A673 (cell line): ENCODE data around the gene GRK4. TPM values are rescaled to one million over a fixed set of nuclear protein-coding genes. Genes with fewer than 3 reads are reported as not detected.
"Not testable (repeated sequence)": the region's sequence is repeated elsewhere in the genome, so short reads cannot be mapped to it uniquely, and the experiment has no call there.

ENCODE experiments used
- BruUV-seq: library from RNA; stranded (reverse); fragments of 400-500 nt; replicated peaks from 2 replicates; lab custom pipeline; 2021; lab: Mats Ljungman, UMichigan
- CTCF ChIA-PET: fragments of 300-600 bp; sonication (Branson Sonifier 250); formaldehyde crosslinking; loops from one replicate; lab custom pipeline; 2022; ENCODE audit warnings: antibody characterized with exemption; lab: Charles Lee
- POLR2A ChIA-PET: fragments of 300-600 bp; sonication (Branson Sonifier 250); formaldehyde crosslinking; loops from one replicate; lab custom pipeline; 2022; ENCODE audit warnings: antibody characterized with exemption; ENCODE audit not compliant: low non-redundant PET; lab: Charles Lee
- DNase-seq: peaks from one replicate; pipeline ENCODE4 v3.0.0-alpha.2; 2015; ENCODE audit warnings: low spot score
- H3K27ac ChIP-seq: fragments of 200-600 bp; sonication (generic); 2 replicates; pipeline ENCODE4 v1.5.1; 2016; ENCODE audit warnings: mixed run types, low read depth, mild to moderate bottlenecking, mixed read lengths, antibody characterized with exemption, low read length; ENCODE audit not compliant: poor library complexity, severe bottlenecking
- H3K27me3 ChIP-seq: fragments of 200-600 bp; sonication (generic); replicated peaks from 2 replicates; pipeline ENCODE4 v1.6.1; 2017; ENCODE audit warnings: mixed run types, low read depth, mild to moderate bottlenecking, mixed read lengths, antibody characterized with exemption, low read length; ENCODE audit not compliant: insufficient read depth, poor library complexity
- H3K36me3 ChIP-seq: fragments of 200-600 bp; sonication (generic); 2 replicates; pipeline ENCODE4 v1.6.1; 2016; ENCODE audit warnings: mixed run types, mild to moderate bottlenecking, mixed read lengths, antibody characterized with exemption, low read length; ENCODE audit not compliant: insufficient read depth, poor library complexity, severe bottlenecking
- H3K4me1 ChIP-seq: fragments of 200-600 bp; sonication (generic); 2 replicates; pipeline ENCODE4 v1.6.1; 2017; ENCODE audit warnings: mixed run types, mild to moderate bottlenecking, mixed read lengths, antibody characterized with exemption, low read length; ENCODE audit not compliant: insufficient read depth, poor library complexity, severe bottlenecking
- H3K4me3 ChIP-seq: fragments of 200-600 bp; sonication (generic); 2 replicates; pipeline ENCODE4 v1.5.1; 2016; ENCODE audit warnings: low read depth, mixed run types, mild to moderate bottlenecking, mixed read lengths, low read length; ENCODE audit not compliant: poor library complexity, severe bottlenecking
- H3K9me3 ChIP-seq: fragments of 200-600 bp; sonication (generic); 2 replicates; pipeline ENCODE4 v1.6.1; 2016; ENCODE audit warnings: mixed run types, low read depth, mild to moderate bottlenecking, mixed read lengths, antibody characterized with exemption, low read length; ENCODE audit not compliant: poor library complexity, severe bottlenecking
- CTCF ChIP-seq: fragments of 300-800, 200-600 bp; sonication (generic); conservative IDR thresholded peaks from 2 replicates; pipeline ENCODE4 v1.5.1; 2017; ENCODE audit warnings: low read depth, mild to moderate bottlenecking, antibody characterized with exemption, low read length, moderate library complexity, mixed read lengths
- EZH2 ChIP-seq: fragments of 200-600 bp; sonication (generic); IDR thresholded peaks from 2 replicates; pipeline ENCODE4 v1.6.1; 2017; ENCODE audit warnings: borderline replicate concordance, low read depth, mild to moderate bottlenecking, mixed read lengths, antibody characterized with exemption, low read length; ENCODE audit not compliant: poor library complexity, severe bottlenecking
- intact Hi-C: fragments of 100-400 bp; cut with micrococcal nuclease; formaldehyde crosslinking; loops from one replicate; pipeline ENCODE4 v1.10.0; 2022; ENCODE audit not compliant: unreplicated experiment
- total RNA-seq: library from RNA; stranded (reverse); gene quantifications from 2 replicates; pipeline ENCODE4 v1.2.3, GENCODE V29; 2021

Gene GRK4
- total RNA-seq, 1 experiment from 2014 or later, result 5.9 TPM

DNA sequence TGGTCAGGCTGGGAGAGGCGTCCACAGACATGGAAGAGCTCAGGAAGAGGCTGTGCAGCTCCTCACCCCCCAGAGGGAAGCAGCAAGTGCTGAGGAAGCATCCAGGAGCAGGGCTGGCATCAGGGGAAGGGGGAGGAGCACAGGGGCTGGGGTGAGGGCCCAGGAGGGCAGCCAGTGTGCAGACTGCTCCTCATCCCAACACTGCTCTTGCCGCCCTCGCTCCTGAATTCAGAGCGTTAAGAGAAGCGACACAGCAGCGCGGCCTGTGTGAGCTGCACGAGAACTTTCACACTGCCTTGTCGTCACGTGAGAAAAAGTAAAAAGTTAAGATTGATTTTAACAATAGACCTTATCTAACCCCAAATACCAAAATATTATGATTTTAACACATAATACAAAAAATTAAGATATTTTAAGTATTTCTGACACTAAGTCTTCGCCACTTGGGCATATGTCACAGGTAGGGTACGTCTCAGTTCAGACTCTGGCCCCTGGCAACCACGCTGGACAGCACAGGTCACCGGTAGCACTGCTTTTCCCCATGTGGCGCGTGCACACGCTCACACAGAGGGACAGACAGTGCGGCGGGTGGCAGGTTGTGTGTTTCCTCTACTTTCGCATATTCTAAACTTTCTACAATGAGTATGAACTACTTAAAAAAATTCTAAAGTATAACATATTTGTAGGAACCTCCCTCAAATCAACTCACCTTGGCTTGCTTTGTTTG lies 19.8 kb upstream of the GRK4 start:
- TF ChIP-seq CTCF (no peak), EZH2 (no peak)
- intact Hi-C loops, result no loop called here
- CTCF ChIA-PET, result interaction anchor here (0.5 kb wide), 1 partner anchor 20 kb away, joined by 3 read pairs; no protein-coding TSS in a partner anchor

DNA sequence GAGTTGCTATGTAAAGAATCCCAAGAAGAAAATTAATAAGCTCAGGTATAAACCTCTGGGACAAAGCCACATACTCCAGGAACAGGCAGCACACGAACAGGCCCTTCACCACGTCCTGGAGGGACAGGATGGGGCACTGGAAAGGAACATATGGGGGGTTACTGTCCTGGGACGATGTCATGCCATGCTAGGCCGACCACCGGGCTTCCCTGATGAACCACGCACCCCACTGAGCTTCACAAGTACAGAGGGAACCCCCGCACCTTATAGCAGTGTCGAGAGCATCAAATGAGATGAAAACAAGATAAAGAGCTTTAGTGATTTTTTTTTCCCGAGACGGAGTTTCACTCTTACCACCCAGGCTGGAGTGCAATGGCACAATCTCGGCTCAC lies 19.3 kb upstream of the GRK4 start:
- Histone ChIP-seq H3K27me3 (no peaks in the 10 kb centered on the region), H3K36me3 (peaks cover 81% of the 10 kb centered on the region), H3K9me3 (no peaks in the 10 kb centered on the region), H3K4me1 (no peaks in the 10 kb centered on the region), H3K4me3 (no peak overlapping the region), H3K27ac (no peak overlapping the region)
- ChIA-PET POLR2A (interaction anchor here (0.7 kb wide), 1 partner anchor 150 kb away, joined by 4 read pairs; no protein-coding TSS in a partner anchor), CTCF (no interaction called here)
- BruUV-seq, result no TSS peak
- intact Hi-C loops, result no loop called here
- no peak for TF ChIP-seq CTCF
- no peak for TF ChIP-seq EZH2
- no peak for DNase-seq

More for the DNA sequence above, 19.8 kb upstream of the GRK4 start:
- H3K9me3 ChIP-seq, result no peaks in the 10 kb centered on the region
- H3K4me3 ChIP-seq, result no peak overlapping the region
- BruUV-seq, result no TSS peak
- H3K4me1 ChIP-seq, result no peaks in the 10 kb centered on the region
- H3K27ac ChIP-seq, result no peak overlapping the region
- no peak for DNase-seq
- peaks cover 83% of the 10 kb centered on the region for H3K36me3 ChIP-seq
- POLR2A ChIA-PET, result interaction anchor here (0.7 kb wide), 1 partner anchor 150 kb away, joined by 4 read pairs; no protein-coding TSS in a partner anchor
- H3K27me3 ChIP-seq, result no peaks in the 10 kb centered on the region

DNA sequence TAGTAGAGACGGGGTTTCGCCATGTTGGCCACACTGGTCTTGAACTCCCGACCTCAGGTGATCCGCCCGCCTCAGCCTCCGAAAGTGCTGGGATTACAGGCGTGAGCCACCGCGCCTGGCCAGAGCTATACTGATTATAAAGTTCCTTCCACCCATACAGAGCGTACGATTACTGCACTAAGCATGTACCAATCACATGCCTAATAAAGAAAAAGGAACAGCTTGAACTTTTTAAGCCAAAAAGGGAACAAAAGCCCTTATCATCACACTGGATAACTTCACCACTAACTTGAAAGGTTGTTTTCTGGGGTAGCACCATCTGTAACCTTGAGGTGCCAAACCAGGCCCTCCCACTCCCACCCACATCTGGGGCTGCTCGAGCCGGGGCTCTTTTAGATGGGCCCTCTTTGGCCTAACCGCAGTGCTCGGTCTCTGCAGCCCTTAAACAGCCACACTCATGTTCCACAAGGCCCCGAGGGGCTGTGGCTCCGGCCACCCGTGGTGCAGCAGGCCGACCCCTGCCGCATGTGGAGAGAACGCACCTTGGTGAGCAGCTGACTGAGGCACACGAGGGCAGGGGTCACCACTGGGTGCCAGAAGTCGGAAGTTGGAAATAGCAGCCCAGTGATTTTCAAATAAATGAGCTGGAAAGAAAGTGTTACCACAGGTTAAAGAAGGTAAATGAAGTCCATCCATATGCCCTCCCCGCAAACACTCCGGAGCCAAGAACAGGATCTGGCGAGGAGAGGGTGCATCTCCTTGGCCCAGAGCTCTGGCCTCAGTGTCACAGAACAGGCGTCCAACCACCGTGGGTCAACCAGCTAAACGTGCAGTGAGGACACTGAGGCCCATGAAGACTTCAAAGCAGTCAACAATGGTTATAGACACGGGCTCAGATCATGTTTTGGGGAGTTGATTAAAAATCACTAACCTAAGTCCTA lies 18.5 kb upstream of the GRK4 start:
- H3K27me3 ChIP-seq, result no peaks in the 10 kb centered on the region
- no peaks in the 10 kb centered on the region for H3K4me1 ChIP-seq
- BruUV-seq, result no TSS peak
- no peak overlapping the region for H3K27ac ChIP-seq
- no peak for DNase-seq
- intact Hi-C loops, result no loop called here
- ChIA-PET POLR2A (interaction anchor here (0.7 kb wide), 1 partner anchor 151 kb away, joined by 4 read pairs; no protein-coding TSS in a partner anchor), CTCF (no interaction called here)
- H3K4me3 ChIP-seq, result no peak overlapping the region
- H3K36me3 ChIP-seq, result peaks cover 81% of the 10 kb centered on the region
- no peaks in the 10 kb centered on the region for H3K9me3 ChIP-seq
- no peak for TF ChIP-seq EZH2
- TF ChIP-seq CTCF, result no peak

- peaks cover 83% of the 10 kb centered on the region for H3K36me3 ChIP-seq
- H3K9me3 ChIP-seq, H3K27me3 ChIP-seq, POLR2A ChIA-PET, DNase-seq, H3K27ac ChIP-seq, CTCF ChIA-PET, intact Hi-C loops, BruUV-seq, H3K4me1 ChIP-seq, H3K4me3 ChIP-seq: not testable (repeated sequence)
Measured at GRCh38 chr4:2945619-2946604, 17.5 kb upstream of the GRK4 start.
